PC-9 (cell line): ENCODE data around the gene FAM98A. TPM values are rescaled to one million over a fixed set of nuclear protein-coding genes. Genes with fewer than 3 reads are reported as not detected.

Source experiments
- BruUV-seq: library from RNA; stranded (reverse); fragments of 400-500 nt; replicated peaks from 2 replicates; lab custom pipeline; 2021; lab: Mats Ljungman, UMichigan
- CTCF ChIA-PET: fragments of 300-600 bp; sonication (Branson Sonifier 250); formaldehyde crosslinking; loops from one replicate; lab custom pipeline; 2022; ENCODE audit warnings: antibody characterized with exemption; lab: Charles Lee
- POLR2A ChIA-PET: fragments of 300-600 bp; sonication (Branson Sonifier 250); formaldehyde crosslinking; loops from one replicate; lab custom pipeline; 2022; ENCODE audit warnings: antibody characterized with exemption; ENCODE audit not compliant: unreplicated experiment; lab: Charles Lee
- DNase-seq, 2 experiments: peaks; one replicate each; pipeline versions ENCODE4 v3.0.0 to v3.0.0-alpha.2; 2015 to 2022; ENCODE audit warnings: mixed read lengths in 1 of 2
- H2AFZ ChIP-seq: fragments of 200-600 bp; sonication (generic); 2 replicates; pipeline ENCODE4 v1.8.1; 2017; ENCODE audit warnings: antibody characterized with exemption
- H3F3A ChIP-seq: fragments of 200-600 bp; sonication (generic); 2 replicates; pipeline ENCODE4 v1.8.1; 2017; ENCODE audit warnings: antibody characterized with exemption, mild to moderate bottlenecking, low read depth; ENCODE audit not compliant: insufficient read depth
- H3K27ac ChIP-seq: fragments of 200-600 bp; sonication (generic); 2 replicates; pipeline ENCODE4 v1.6.1; 2016; ENCODE audit warnings: mixed run types
- H3K27me3 ChIP-seq: fragments of 200-600 bp; sonication (generic); 2 replicates; pipeline ENCODE4 v1.6.1; 2016; ENCODE audit warnings: low read depth, mixed run types; ENCODE audit not compliant: insufficient read depth
- H3K36me3 ChIP-seq: fragments of 200-600 bp; sonication (generic); 2 replicates; pipeline ENCODE4 v1.6.1; 2016; ENCODE audit warnings: low read depth, mixed run types
- H3K4me1 ChIP-seq: fragments of 200-600 bp; sonication (generic); replicated peaks from 2 replicates; pipeline ENCODE4 v1.6.1; 2016; ENCODE audit warnings: mixed run types; ENCODE audit not compliant: insufficient read depth
- H3K4me2 ChIP-seq: fragments of 200-600 bp; sonication (generic); 2 replicates; pipeline ENCODE4 v1.6.1; 2017; ENCODE audit warnings: mixed run types
- H3K4me3 ChIP-seq: fragments of 200-600 bp; sonication (generic); 2 replicates; pipeline ENCODE4 v1.6.1; 2016; ENCODE audit warnings: mixed run types
- H3K79me2 ChIP-seq: fragments of 200-600 bp; sonication (generic); 2 replicates; pipeline ENCODE4 v1.6.1; 2017; ENCODE audit warnings: low read depth, mixed run types
- H3K9me2 ChIP-seq: fragments of 200-600 bp; sonication (generic); 2 replicates; pipeline ENCODE4 v1.8.1; 2017; ENCODE audit warnings: mild to moderate bottlenecking; ENCODE audit not compliant: insufficient read depth
- H3K9me3 ChIP-seq: fragments of 200-600 bp; sonication (generic); 2 replicates; pipeline ENCODE4 v1.8.1; 2016; ENCODE audit warnings: low read depth; ENCODE audit not compliant: insufficient read depth
- H4K20me1 ChIP-seq: fragments of 200-600 bp; sonication (generic); 2 replicates; pipeline ENCODE4 v1.8.1; 2017; ENCODE audit not compliant: insufficient read depth
- CTCF ChIP-seq: fragments of 200-600 bp; sonication (generic); conservative IDR thresholded peaks from 2 replicates; pipeline ENCODE4 v1.6.1; 2017; ENCODE audit warnings: mixed run types, antibody characterized with exemption, mild to moderate bottlenecking, moderate library complexity
- EZH2 ChIP-seq: fragments of 200-600 bp; sonication (generic); IDR thresholded peaks from 2 replicates; pipeline ENCODE4 v1.8.0; 2017; ENCODE audit warnings: antibody characterized with exemption, low read depth
- intact Hi-C: fragments of 100-400 bp; cut with micrococcal nuclease; formaldehyde crosslinking; loops from one replicate; pipeline ENCODE4 v1.10.0; 2022; ENCODE audit not compliant: unreplicated experiment
- total RNA-seq: library from RNA; stranded (reverse); gene quantifications from 2 replicates; pipeline ENCODE4 v1.2.3, GENCODE V29; 2021

The FAM98A gene
- total RNA-seq, 1 experiment from 2014 or later = 33.7 TPM

DNA sequence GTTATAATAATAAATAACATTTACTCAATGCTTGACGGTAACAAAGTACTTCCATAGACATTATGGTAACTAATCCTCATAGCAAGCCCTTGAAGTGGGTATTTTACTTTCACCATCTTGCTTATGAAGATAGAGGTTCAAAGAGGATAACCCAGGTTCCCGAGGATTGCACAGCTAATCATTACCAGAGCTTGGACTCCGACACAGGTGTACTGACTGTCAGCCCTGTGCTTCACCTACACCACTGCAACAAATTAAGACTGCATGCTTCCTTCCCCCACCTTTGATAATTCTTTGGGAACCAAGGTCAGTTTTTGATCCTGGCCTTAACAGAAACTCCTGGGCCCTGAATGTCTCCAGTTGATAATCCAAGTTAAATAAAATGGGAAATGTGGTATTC, 48.9 kb downstream of the FAM98A start:
- CTCF ChIA-PET = no interaction called here

GRCh38 chr2:33541243-33541642, 57.9 kb downstream of the FAM98A start:
- Histone ChIP-seq H4K20me1 (no peaks in the 10 kb centered on the region), H3K9me3 (no peaks in the 10 kb centered on the region), H3K4me2 (no peak overlapping the region), H3K4me1 (no peaks in the 10 kb centered on the region), H3K27me3 (no peaks in the 10 kb centered on the region), H2AFZ (no peak overlapping the region), H3F3A (no peaks in the 10 kb centered on the region), H3K79me2 (no peaks in the 10 kb centered on the region), H3K4me3 (no peak overlapping the region), H3K36me3 (no peaks in the 10 kb centered on the region), H3K27ac (no peak overlapping the region), H3K9me2 (no peaks in the 10 kb centered on the region; the same call in 1 of the 2 replicates)
- no peak for TF ChIP-seq CTCF
- no peak for TF ChIP-seq EZH2
- BruUV-seq = no TSS peak
- POLR2A ChIA-PET = no interaction called here
- no peak for DNase-seq
- intact Hi-C loops = no loop called here
- CTCF ChIA-PET = no interaction called here

More for the DNA sequence above, 48.9 kb downstream of the FAM98A start:
- Histone ChIP-seq H3F3A (no peaks in the 10 kb centered on the region), H3K36me3 (no peaks in the 10 kb centered on the region), H3K4me2 (no peak overlapping the region), H3K9me2 (no peaks in the 10 kb centered on the region; the same call in 1 of the 2 replicates), H4K20me1 (no peaks in the 10 kb centered on the region), H3K27ac (no peak overlapping the region), H3K4me1 (no peaks in the 10 kb centered on the region), H3K4me3 (no peak overlapping the region), H3K9me3 (no peaks in the 10 kb centered on the region), H2AFZ (no peak overlapping the region), H3K27me3 (no peaks in the 10 kb centered on the region), H3K79me2 (no peaks in the 10 kb centered on the region)
- no peak for DNase-seq
- no peak for TF ChIP-seq CTCF
- TF ChIP-seq EZH2 = no peak
- POLR2A ChIA-PET = no interaction called here
- BruUV-seq = no TSS peak
- intact Hi-C loops = no loop called here

DNA sequence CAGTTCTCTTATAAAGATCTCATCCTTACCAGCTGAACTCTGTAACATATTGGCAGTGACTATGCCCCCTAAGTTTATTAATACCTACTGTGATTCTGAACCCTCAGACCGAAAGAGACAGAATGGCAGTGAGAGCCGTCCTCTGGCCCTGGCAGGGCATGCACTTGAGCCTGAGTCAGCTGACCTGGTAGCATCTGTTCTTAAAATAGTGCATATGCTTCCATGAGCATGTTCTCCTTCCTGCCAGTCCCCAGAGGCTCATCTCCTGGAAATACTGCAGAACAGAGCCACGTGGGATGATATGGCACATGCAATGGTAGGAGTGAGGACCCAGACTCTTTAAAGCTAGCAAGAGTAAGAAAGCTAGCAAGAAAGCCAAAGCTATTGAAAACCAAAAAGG, 63.7 kb downstream of the FAM98A start:
- TF ChIP-seq EZH2 (no peak), CTCF (no peak)
- Histone ChIP-seq H3K27me3 (no peaks in the 10 kb centered on the region), H3K36me3 (no peaks in the 10 kb centered on the region), H3K9me3 (no peaks in the 10 kb centered on the region), H3K4me2 (no peak overlapping the region), H3F3A (no peaks in the 10 kb centered on the region), H3K4me1 (no peaks in the 10 kb centered on the region), H2AFZ (no peak overlapping the region), H3K79me2 (no peaks in the 10 kb centered on the region), H4K20me1 (no peaks in the 10 kb centered on the region), H3K4me3 (no peak overlapping the region), H3K27ac (no peak overlapping the region), H3K9me2 (no peaks in the 10 kb centered on the region)
- no TSS peak for BruUV-seq
- DNase-seq = no peak
- intact Hi-C loops = no loop called here
- ChIA-PET POLR2A (no interaction called here), CTCF (no interaction called here)

Other genes starting within 250 kb of the FAM98A start
- gene RASGRP3, start 122.7 kb downstream of the FAM98A start, total RNA-seq = 0.10 and 0.72 TPM in 2 replicates